CD1c-positive myeloid dendritic cell (primary cell): Measurements from ENCODE around the gene MOV10L1.

ENCODE experiments used
- DNase-seq: peaks from one replicate; pipeline ENCODE4 v3.0.0-alpha.2; 2016; ENCODE audit errors: extremely low spot score

MOV10L1 gene

DNA sequence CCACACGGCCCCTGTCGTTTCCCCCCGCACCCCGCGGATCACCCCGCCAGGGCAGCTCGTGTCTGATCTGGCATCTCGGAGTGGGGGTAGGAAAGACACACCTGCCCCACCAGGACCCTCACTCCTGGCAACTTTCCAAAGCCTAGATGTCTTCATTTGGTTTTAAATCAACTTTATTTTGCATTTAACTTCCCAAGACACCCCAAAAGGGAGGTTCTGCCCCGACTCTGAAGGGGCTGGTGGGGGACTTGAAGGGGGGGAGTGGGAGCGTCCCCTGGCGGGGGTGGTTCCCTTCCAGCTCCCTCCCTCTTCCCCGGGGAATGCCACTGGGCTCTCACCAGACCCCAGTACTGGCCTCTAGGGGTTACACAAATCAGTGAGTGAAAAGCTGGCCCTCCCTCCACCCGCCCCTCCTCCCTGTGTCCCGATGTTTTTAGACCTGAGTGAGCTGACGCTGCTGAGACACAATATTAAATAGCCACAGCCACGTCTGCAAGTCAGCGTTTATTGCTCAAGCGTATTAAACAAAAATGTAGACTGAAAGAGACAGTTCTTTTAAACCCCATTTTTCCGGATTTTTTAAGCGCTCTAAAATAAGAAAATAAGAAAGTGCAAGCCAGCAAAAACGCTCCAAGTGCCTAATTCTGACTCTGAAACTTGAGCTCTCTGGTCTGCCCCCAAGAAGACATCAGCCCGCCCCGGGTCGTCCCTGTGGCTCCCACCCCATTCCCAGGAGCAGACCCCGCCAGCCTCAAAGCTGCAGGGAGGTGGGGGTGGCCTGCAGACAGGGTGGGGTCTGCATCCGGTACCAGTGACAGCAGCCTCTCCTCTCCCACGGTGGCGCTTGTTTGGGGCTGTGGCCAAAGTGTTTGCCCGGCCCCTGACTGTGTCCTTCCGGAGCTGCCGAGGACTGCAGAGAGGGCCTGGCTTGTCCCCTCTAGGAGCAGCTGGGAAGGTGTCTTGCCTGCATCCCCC is 30.6 kb upstream of the MOV10L1 start:
- no peak for DNase-seq

DNA sequence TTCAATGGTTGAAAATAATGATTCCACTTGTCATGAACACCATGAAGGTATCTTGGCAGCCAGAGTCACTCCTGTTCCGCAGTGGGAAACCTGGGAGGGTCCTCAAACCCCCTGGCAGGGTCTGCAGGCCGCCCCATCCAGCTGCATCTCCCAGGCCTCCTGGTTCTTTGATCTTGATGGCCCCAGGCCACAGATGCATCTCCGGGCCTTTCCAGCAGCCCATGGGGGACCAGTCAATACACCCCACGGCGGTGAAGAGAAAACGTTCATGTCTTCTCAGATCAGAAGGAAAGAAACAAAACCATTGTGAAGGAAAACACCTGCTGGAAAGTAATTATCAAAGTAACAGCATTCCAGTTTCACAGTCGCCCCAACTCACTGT is 29.9 kb upstream of the MOV10L1 start:
- no peak for DNase-seq

DNA sequence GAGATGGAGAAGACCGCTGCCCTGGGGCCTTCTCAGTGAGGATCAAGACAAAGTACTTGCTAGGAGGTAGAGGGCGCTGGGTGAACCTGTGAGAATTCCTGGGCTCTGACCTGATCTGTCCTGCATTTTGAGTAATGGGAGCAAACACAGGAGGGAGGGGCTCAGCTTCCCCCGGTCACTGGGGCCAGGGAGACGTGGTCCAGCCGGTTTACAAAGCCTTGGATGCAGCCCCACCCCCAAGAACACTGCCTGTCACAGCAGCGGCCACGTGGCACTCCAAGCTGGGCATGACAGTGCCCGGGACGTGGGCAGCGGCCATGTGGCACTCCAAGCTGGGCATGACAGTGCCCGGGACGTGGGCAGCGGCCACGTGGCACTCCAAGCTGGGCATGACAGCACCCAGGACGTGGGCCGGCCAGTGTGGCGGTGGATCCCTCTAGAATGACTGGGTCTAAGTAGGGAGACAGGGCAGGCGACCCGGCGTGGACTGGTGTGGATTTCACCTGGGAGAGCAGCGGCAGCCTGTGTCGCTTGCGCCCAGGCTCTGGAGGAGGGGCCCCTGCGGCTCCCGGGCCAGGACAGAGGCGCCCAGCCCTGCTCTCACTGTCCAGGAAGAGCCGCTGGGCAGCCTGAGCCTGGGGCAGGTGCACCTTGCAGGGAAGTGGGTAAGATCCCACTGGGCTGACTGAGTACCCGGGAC is 29.2 kb upstream of the MOV10L1 start:
- no peak for DNase-seq

DNA sequence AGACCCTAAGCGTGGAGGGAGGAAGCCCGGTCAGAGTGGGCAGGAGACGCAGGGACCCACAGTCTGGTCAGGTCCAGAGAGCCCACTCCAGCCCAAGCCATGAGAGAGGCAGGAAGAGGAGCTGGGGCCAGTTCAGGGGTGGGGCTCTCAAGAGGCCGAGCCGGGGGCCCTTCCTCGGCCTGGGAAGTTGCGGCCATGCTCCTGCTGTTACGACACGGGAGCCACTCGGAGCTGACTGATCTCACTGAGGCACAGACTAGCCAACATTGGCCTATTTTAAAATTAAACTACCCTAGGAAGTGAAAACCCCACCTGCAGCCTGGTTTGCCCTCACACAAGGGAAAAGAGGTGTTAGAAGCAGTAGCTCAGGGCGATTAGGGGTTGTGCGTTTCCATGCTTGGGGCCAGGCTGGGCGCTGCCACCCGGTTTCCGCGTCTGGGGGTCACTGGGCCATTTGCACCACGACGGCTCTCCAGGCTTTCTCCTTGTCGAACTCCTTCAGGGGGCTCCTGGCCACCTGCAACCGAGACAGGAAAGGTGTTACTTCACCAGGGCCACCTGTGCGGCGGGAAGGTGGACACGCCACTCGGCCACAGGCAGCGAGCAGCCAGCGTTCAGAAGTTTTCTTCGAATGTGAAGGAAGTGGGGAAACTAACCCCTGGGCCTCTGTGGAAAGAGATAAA is 28.5 kb upstream of the MOV10L1 start:
- no peak for DNase-seq

DNA sequence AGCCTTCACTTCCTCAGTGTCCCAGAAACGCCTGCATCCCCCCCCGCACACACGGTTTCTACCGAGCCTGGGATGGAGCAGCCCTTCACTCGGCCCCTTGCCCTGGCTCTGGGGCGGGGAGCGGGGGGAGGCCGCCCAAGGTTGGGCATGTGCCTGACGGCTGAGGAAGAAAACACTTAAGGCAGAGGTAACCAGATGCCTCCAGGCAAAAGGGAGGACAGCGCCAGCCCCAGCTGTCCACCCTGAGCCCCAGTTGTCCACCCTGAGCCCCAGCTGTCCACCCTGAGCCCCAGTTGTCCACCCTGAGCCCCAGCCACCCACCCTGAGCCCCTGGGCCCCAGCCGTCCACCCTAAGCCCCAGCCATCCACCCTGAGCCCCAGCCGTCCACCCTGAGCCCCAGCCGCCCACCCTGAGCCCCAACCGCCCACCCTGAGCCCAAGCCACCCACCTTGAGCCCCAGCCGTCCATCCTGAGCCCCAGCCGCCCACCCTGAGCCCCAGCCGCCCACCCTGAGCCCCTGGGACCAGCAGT is 27.9 kb upstream of the MOV10L1 start:
- no peak for DNase-seq

DNA sequence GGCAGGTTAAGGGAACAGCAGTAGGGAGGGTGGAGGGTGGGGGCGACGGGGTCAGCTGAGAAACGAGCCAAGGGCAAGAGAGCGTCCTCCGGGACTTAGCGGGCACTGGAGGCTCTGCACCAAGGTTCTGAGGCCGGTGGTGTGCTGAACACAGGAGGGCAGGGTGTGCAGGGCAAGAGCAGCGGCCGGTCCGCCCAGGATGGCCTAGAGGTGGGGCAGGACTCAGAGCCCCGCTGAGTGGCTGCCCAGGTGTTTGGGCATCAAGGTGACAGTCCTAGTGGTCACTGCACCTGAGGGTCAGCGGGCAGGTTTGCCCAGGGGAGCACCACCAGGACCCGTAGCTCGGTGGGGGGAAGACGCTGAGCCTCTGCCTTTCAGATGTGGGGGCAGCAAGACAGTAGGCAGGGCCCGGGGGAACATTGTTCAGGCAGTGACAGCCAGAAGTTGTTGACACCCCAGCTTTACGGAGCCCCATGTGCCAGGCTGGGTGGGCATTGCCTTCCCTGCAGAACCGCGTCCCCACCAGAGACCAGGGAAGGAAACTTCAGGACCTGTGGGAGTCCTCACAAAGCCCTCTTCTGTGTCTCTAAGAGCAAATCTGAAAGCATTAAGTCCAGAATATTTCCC is 27.2 kb upstream of the MOV10L1 start:
- DNase-seq: no peak

DNA sequence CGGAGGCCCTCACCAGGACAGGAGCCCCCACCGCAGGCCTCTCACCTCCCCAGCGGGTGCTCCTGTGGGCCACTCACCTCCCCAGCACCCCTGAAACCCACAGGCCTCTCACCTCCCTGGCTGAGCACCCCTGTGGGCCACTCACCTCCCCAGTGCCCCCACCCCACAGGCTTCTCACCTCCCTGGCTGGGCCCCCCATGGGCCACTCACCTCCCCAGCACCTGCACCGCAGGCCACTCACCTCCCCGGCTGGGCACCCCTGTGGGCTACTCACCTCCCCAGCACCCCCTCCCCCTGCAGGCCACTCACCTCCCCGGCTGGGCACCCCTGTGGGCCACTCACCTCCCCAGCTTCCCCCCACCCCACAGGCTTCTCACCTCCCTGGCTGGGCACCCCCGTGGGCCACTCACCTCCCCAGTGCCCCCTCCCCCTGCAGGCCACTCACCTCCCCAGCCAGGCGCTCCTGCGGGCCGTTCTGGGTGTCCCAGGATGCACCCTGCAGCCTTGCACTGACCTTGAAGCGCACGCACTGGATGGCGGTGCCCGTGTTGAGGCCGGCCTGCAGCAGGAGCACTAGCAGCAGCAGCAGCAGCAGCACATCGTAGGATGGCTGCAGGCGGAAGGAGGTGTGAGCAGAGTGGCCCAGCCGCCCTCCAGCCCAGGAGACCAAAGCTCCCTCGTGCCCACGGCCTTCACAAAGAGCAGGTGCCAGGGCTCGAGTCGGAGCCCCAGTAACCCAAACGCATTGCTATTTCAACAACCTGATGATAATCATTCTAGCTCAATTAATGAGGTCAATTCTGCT is 26.0 kb upstream of the MOV10L1 start:
- no peak for DNase-seq

DNA sequence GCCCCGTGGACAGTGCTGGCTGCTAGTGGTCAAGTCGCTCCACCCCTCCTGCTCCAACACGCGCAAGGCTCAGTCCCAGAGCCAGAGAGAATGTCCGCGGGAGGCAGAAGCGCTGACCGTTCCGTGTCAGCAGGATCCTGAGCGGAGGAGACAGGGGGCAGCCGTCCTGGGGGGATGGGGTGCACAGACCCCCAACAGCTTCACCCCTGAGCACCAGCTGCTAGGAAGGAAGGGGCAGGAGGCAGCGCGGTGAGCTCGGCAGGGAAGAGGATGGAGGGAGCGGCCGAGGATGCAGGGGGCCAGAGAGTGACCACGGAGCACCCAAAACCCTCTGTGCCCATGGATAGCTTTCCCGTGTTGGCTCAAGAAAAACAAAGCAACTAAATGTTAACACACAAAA is 25.4 kb upstream of the MOV10L1 start:
- no peak for DNase-seq

DNA sequence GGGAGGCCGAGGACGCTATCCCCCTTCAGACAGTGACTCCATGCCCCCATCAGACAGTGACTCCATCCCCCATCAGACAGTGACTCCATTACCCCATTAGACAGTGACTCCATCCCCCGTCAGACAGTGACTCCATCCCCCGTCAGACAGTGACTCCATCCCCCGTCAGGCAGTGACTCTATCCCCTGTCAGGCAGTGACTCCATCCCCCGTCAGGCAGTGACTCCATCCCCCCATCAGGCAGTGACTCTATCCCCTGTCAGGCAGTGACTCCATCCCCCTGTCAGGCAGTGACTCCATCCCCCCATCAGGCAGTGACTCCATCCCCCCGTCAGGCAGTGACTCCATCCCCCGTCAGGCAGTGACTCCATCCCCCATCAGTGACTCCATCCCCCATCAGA is 22.6 kb upstream of the MOV10L1 start:
- no peak for DNase-seq

DNA sequence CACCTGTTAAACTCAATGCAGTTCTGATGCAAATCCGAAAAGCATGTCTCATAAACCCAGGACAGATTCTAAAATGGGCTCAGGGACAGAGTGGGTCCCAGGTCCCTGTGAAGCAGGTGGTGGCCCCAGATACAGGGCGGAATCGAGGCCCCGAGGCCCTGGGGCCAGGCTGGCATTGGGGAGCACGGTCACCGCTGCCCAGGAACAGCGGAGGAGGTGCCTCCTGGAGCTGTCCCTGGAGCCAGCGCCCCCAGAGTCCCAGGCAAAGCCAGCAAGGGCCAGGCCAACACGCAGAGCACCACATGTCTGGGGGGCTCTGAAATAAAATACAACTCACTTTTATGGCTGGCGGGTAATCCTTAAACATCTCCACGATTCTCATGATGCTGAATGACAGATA is 21.7 kb upstream of the MOV10L1 start:
- DNase-seq: no peak

DNA sequence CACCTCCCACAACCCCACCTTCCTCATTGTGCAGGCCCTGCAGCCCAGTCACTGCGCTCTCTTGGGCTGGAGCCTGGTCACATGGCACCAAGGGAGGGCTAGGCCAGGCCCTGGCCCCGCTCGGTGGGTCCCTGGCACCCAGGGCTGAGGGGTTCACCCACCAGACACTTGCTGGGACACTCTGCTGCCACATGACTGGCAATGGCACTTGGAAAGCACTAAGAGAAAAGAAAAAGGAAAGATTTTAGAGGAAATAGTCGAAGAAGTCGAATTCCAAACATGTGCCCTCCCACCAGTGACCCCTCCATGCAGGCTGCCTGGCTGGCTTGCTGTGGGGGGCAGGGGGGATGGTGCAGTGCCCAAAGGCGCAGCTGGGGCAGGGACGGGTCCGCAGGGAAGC is 19.4 kb upstream of the MOV10L1 start:
- no peak for DNase-seq

DNA sequence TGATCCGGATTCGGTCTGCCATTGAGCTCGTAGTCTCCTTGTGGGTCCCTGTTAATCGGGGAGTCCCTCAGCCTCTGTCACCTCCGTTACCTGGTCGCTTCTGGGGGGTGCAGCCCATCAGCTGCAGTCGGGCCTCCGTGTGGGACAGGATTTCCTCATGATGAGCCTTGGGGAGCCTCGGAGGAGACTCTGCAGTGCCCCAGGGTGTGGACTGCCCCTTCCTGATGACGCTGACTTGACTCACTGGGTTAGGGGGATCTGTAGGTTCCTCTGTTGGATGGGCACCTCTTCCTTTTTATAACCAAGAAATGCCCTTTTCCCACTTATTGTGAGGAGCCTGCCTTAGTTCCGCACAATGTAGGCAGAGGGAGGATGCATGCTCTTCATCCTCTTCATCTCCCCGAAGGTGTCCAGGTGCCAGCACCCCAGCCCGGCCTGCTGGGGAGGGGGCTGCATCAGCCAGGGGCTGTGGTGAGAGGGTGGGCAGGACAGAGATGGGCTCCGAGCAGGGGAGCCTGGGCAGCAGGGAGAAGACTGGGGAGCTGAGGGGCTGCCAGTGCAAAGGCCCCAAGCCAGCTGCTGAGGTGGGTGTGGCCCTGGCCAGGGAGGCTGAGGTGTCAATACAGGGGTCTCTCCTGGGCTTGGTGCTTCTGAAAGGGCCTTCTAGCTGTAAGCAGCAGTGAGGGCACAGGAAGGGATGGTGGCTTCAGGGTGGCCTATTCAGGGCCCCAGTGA is 18.2 kb upstream of the MOV10L1 start:
- DNase-seq: no peak

DNA sequence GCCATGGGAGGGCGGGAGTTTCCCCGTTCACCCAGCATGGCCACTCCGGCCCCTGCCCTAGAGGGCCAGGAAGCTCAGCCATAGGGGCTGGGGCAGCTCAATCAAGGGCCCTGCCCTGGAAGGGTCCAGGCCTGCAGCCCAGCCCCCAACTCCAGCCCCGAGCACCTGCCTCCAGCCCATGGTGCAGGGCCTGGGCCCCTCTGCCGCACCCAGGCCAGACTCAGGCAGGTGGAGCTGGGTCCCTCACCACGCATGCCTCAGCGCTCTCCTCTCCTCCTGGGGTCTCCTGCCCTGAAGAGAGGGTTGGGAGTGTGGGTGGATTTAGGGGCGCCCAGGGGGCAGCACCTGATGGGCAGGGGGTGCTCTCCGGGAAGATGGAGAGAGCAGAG is 17.6 kb upstream of the MOV10L1 start:
- no peak for DNase-seq

DNA sequence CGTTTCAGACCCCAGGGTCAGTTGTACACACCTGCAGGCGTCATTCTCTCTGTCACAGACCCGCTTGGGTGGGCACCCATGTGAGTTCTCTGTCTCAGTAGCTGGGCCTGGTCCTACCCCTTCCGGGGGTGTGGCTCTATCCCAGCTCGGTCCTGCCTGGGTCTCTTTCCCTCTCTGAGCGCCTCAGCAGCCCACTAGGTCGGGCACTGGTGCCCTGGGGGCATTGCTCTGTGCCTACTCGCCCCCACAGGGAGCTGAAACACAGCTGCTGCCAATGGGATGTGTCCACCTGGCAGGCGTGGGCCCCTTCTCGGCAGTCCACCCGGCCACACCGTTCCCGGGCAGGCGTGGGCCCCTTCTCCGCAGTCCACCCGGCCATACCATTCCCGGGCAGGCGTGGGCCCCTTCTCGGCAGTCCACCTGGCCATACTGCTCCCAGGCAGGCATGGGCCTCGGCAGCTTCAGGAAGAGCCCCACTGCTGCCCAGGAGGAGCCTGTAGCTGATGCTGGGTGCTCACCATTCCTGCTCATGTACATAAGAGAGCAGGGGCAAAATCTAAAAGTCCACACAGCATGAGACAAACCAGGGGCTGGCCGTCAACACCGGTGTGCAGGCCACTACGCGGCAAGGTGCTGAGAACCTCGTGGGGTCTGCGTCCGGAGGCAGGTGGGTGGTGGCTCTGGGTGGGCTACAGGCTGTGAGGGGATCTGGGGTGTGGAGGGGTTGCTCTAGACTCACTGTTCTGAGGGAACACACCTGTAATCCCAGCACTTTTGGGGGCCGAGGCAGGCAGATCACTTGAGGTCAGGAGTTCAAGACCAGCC is 16.9 kb upstream of the MOV10L1 start:
- DNase-seq: no peak

DNA sequence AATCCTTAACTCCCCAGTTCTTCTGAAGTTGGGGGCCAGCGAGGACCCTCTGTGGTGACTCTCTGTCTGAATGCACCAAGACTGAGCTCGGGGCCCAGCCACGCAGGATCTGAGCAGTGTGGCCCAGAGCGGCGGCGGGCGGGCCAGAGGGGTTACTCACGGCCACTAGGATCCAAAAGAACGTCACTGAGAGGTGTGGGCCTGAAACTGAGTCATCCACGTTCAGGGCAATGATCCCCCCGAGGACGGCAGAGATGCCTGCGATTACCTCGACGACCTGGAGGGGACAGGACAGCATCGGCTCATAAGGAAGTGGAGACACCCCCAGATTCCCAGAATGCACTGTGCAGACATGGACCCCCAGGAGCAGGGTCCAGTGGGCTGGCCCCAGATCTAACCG is 15.8 kb upstream of the MOV10L1 start:
- no peak for DNase-seq

DNA sequence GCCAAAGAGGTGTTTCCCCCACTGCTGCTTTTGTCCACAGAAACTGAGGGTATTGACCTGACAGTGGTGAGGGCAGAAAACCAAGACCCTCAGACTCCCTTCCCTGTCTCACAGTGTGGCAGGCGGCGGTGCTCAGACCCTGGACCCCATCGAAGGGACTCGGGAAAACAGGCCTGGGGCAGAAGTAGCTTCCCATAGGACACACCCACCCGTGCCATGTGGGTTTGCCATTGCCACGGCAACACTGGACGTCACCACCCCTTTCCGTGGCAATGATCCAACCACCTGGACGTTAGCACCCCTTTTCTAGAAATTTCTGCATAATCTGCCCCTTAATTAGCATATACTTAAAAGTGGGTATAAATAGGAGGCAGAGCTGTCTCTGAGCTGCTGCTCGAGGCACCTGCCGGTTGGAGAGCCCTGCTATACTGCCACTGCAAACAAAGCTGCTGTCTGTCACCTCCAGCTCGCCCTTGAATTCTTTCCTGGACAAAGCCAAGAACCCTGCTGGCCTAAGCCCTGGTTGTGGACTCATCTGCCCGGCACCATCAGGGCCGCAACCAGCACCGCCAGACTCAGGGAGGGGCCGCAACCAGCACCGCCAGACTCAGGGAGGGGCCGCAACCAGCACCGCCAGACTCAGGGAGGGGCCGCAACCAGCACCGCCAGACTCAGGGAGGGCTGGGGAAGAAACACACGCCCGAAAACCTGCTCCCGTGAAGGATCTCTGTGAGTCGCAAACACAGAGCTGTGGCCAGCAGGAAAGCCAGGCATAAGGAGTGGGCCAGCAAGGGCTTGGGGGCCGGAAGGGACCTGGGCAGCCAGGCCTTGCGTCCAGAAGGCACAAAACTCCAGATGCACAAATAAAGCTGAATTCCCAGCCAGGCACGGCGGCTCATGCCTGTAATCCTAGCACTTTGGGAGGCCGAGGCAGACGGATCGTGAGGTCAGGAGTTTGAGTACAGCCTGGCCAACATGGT is 15.0 kb upstream of the MOV10L1 start:
- no peak for DNase-seq

DNA sequence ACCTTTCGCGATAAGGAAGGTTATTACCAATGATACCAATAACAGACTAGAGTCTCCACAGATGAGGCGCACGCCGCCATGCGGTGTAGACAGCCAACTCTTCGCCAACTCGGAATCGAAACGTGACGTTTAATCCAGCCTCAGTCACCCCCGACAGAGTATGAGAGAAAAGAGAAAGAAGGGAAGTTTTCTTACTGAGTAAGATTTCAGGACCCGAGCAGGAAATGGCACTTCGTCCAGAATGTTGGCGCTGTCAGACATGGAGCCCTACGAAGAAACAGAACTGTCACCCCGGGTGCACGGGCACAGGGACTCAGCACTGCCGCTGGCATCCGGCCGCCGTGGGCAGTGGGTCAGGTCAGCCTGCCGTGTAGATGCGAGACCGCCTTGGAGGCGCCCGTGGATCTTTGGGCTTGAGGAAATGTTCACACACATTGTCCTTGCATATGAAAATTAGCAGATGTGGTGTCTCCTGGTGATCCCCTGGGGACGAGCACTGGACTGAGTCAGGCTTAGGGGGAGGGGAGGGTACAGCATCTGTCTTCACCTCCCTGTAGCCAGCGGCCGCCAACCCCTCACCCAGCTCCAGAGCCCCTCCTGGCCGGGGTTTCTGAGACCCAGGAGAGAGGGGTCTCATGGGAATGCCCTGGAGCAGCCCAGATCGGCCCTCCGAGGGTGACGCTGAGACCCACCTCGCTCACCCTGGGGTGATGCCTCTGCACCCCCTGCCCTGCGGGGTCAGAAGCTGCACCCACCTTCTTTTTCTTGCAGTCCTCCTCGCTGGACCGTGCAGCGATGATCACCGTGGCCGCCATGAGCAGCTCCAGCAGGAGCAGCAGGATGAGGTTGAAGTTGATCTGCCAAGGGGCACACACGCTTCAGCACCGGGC is 12.9 kb upstream of the MOV10L1 start:
- no peak for DNase-seq
